ENCODE data around the gene DKC1. TPM values are rescaled to one million over a fixed set of nuclear protein-coding genes. Genes with fewer than 3 reads are reported as not detected.

The DKC1 gene
- total and polyA plus RNA-seq, 9 donors = 17.0 to 60.6 (median 34.4) TPM

DNA sequence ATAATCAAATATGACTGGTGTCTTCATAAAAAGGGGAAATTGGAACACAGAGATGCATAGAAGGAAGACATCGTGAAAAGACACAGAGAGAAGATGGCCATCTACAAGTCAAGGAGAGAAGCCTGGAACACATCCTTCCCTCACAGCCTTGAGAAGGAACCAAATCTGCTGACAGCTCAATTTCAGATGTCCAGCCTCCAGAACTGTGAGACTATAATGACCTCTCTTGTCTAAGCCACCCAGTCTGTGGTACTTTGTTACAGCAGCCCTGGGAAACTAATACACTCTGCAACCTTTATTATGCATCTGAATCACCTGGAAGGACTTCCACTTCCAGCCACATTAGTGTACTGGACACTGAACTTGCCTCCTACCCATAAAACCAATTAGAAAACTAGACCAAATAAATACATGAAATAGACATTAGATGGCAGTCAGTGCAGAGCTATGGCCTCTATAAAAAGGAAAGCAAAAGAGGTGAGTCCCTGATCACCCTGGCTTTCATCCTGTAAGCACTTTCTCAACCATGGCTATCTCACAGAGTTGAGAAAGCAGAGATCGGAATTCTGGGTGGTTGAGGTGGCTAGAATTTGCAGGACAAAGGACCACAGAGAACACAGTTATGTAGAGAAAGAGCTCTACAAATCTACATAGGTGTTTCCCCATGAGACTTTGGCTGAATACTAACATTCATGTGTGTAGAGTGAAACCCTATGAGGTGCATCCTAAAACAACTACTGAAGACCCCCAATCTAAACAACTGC lies 37.5 kb upstream of the DKC1 start:
- no peaks in the 10 kb centered on the region for H3K36me3 ChIP-seq
- intact Hi-C loops (cut with DNase I) = no loop called here
- H3K27ac ChIP-seq = no peak overlapping the region
- peaks cover 2% of the 10 kb centered on the region for H3K4me1 ChIP-seq (ENCODE audit: insufficient read depth)
- no peaks in the 10 kb centered on the region for H3K9me3 ChIP-seq
- H3K27me3 ChIP-seq = no peaks in the 10 kb centered on the region
- TF ChIP-seq EP300 (IDR thresholded peaks at IDR 0.05) (no peak), POLR2A (IDR thresholded peaks at IDR 0.05) (no peak)
- TF ChIP-seq, protein P1, sequence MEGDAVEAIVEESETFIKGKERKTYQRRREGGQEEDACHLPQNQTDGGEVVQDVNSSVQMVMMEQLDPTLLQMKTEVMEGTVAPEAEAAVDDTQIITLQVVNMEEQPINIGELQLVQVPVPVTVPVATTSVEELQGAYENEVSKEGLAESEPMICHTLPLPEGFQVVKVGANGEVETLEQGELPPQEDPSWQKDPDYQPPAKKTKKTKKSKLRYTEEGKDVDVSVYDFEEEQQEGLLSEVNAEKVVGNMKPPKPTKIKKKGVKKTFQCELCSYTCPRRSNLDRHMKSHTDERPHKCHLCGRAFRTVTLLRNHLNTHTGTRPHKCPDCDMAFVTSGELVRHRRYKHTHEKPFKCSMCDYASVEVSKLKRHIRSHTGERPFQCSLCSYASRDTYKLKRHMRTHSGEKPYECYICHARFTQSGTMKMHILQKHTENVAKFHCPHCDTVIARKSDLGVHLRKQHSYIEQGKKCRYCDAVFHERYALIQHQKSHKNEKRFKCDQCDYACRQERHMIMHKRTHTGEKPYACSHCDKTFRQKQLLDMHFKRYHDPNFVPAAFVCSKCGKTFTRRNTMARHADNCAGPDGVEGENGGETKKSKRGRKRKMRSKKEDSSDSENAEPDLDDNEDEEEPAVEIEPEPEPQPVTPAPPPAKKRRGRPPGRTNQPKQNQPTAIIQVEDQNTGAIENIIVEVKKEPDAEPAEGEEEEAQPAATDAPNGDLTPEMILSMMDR (IDR thresholded peaks at IDR 0.05) = no peak
- H3K4me3 ChIP-seq = no peak overlapping the region
- 81 to 91% (median 89%) methylated on average over 2 of the region's 2 CpGs for WGBS, 3 donors
- no peak for DNase-seq

DNA sequence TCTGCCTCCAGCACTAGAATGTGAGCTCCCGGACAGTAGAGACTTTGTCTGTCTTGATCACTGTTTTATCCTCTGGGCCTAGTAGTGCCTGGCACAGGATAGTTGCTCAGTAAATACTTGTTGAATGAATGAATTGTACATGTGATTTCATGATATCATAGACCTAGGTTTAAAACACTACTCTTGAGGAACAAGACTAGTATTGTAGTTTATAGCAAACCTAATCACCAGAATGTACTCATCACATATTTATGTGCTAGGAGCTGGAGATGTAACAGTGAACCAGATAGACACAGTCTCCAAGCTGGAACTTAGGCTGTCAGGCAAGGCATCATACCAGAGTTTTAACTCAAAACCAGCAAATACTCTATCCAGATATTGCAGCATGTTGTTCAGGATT lies 35.2 kb upstream of the DKC1 start:
- 83 to 98% (median 91%) methylated on average over 1 of the region's 1 CpG for WGBS, 3 donors
- Histone ChIP-seq H3K4me1 (ENCODE audit: insufficient read depth) (peaks cover 2% of the 10 kb centered on the region), H3K36me3 (no peaks in the 10 kb centered on the region), H3K4me3 (no peak overlapping the region), H3K27me3 (no peaks in the 10 kb centered on the region), H3K9me3 (no peaks in the 10 kb centered on the region), H3K27ac (no peak overlapping the region)
- TF ChIP-seq POLR2A (IDR thresholded peaks at IDR 0.05) (no peak), EP300 (IDR thresholded peaks at IDR 0.05) (no peak)
- TF ChIP-seq, protein P1 (IDR thresholded peaks at IDR 0.05) = no peak
- intact Hi-C loops (cut with DNase I) = no loop called here
- no peak for DNase-seq

DNA sequence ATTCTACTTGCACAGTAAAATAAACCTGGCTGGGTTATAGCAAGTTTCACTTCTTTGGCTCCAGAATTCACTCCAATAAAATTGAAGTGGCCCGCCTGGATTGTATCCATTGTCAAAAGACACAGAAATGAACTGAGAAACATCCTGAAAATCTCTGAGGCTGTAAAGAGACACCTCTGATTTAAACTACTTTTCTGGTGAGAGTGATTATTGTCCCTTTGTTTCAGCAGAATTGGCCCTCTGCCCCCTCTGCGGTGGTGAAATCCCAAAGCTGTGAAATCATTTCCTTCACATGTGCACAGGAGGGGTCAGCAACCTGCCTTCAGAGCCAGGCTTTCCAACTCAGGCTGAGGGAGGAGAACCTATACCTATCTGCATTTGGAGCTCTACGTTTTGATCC lies 34.8 kb upstream of the DKC1 start:
- intact Hi-C loops (cut with DNase I) = no loop called here
- no peaks in the 10 kb centered on the region for H3K9me3 ChIP-seq
- TF ChIP-seq, protein P1 (IDR thresholded peaks at IDR 0.05) = no peak
- TF ChIP-seq EP300 (IDR thresholded peaks at IDR 0.05) = no peak
- no peak for TF ChIP-seq POLR2A (IDR thresholded peaks at IDR 0.05)
- no peak overlapping the region for H3K27ac ChIP-seq
- no peaks in the 10 kb centered on the region for H3K36me3 ChIP-seq
- DNase-seq = peak in 4 of 5 donors; percentile 39 to 68 (median 50)
- no peaks in the 10 kb centered on the region for H3K27me3 ChIP-seq
- WGBS, 3 donors = 45 to 57% (median 51%) methylated on average over 3 of the region's 3 CpGs
- peaks cover 2% of the 10 kb centered on the region for H3K4me1 ChIP-seq (ENCODE audit: insufficient read depth)
- H3K4me3 ChIP-seq = no peak overlapping the region

DNA sequence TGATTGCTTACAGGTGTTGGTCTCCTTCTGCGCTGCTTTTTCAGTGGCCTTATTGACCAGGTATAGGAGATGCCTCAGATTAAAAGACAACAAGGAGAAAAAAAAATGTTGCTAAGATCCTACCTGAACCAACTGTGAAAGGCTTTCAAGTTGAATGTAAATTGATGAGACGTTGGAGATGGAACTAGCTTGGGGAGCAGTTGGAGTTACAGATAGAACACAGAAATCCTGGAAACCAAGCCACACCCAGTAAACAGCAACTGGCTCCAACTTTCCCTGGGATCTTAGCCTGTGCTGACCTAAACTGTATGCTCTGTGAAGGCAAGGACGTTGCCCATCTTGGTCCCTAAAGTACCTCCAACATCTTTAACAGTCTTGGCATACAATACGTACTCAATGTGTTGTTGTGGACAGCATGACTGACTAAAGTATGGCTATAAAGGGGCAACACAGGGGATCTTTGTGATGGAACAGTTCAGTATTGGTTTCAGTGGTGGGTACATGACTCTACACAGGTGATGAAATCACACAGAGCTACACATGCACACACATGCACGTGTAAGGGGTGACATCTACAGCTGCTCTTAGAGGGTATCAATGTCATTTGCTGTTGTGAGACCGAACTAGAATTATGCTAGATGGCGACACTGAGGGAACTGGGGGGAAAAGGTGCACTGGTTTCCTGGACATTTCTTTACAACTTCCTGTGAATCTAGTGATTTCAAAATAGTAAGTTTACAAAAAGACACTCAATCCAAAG lies 34.1 kb upstream of the DKC1 start:
- Histone ChIP-seq H3K4me3 (no peak overlapping the region), H3K27me3 (no peaks in the 10 kb centered on the region), H3K36me3 (no peaks in the 10 kb centered on the region), H3K4me1 (ENCODE audit: insufficient read depth) (peaks cover 4% of the 10 kb centered on the region), H3K27ac (no peak overlapping the region), H3K9me3 (no peaks in the 10 kb centered on the region)
- DNase-seq = no peak
- 65 to 73% (median 65%) methylated on average over 7 of the region's 7 CpGs for WGBS, 3 donors
- TF ChIP-seq EP300 (IDR thresholded peaks at IDR 0.05) (no peak), POLR2A (IDR thresholded peaks at IDR 0.05) (no peak)
- TF ChIP-seq, protein P1 (IDR thresholded peaks at IDR 0.05) = no peak
- intact Hi-C loops (cut with DNase I) = no loop called here
